ENCODE data around the gene GPR39. TPM values are rescaled to one million over a fixed set of nuclear protein-coding genes. Genes with fewer than 3 reads are reported as not detected.

Gene GPR39
- total RNA-seq, 4 donors from 2014 or later: 0.52 to 53.2 (median 6.8) TPM; not detected in 1

- no peaks in the 10 kb centered on the region for H3K36me3 ChIP-seq
Observed at GRCh38 chr2:132400169-132400900, 16.3 kb upstream of the GPR39 start.

GRCh38 chr2:132400901-132401240 lies 15.7 kb upstream of the GPR39 start:
- TF ChIP-seq CTCF (IDR thresholded peaks at IDR 0.05) (no peak), POLR2A (IDR thresholded peaks at IDR 0.05) (no peak)
- no peaks in the 10 kb centered on the region for H3K27me3 ChIP-seq
- H3K36me3 ChIP-seq: no peaks in the 10 kb centered on the region
- H3K27ac ChIP-seq: no peak overlapping the region
- intact Hi-C loops (cut with DNase I; ENCODE audit: low total_unique reads): no loop called here
- no peak overlapping the region for H3K4me3 ChIP-seq
- no peaks in the 10 kb centered on the region for H3K4me1 ChIP-seq
- no peaks in the 10 kb centered on the region for H3K9me3 ChIP-seq
- DNase-seq: no peak

More at GRCh38 chr2:132400169-132400900, 16.3 kb upstream of the GPR39 start:
- Histone ChIP-seq H3K27ac (no peak overlapping the region), H3K27me3 (no peaks in the 10 kb centered on the region), H3K9me3 (no peaks in the 10 kb centered on the region), H3K4me3 (no peak overlapping the region), H3K4me1 (no peaks in the 10 kb centered on the region)
- intact Hi-C loops (cut with DNase I; ENCODE audit: low total_unique reads): no loop called here
- DNase-seq: peak; percentile 44 to 47
- TF ChIP-seq POLR2A (IDR thresholded peaks at IDR 0.05) (no peak), CTCF (IDR thresholded peaks at IDR 0.05) (peak in 1 of 4 experiments; percentile 11)

GRCh38 chr2:132401326-132401725 lies 15.3 kb upstream of the GPR39 start:
- Histone ChIP-seq H3K4me3 (no peak overlapping the region), H3K27ac (no peak overlapping the region), H3K36me3 (no peaks in the 10 kb centered on the region), H3K27me3 (no peaks in the 10 kb centered on the region), H3K4me1 (no peaks in the 10 kb centered on the region), H3K9me3 (no peaks in the 10 kb centered on the region)
- TF ChIP-seq POLR2A (IDR thresholded peaks at IDR 0.05): no peak
- TF ChIP-seq CTCF (IDR thresholded peaks at IDR 0.05): no peak
- no peak for DNase-seq
- intact Hi-C loops (cut with DNase I; ENCODE audit: low total_unique reads): no loop called here

- Histone ChIP-seq H3K27ac (no peak overlapping the region), H3K27me3 (peaks cover 0 to 3% of the 10 kb centered on the region in 2 donors), H3K9me3 (no peaks in the 10 kb centered on the region), H3K4me1 (no peaks in the 10 kb centered on the region), H3K4me3 (no peak overlapping the region), H3K36me3 (no peaks in the 10 kb centered on the region)
- DNase-seq: no peak
- intact Hi-C loops (cut with DNase I; ENCODE audit: low total_unique reads): no loop called here
- no peak for TF ChIP-seq POLR2A (IDR thresholded peaks at IDR 0.05)
- no peak for TF ChIP-seq CTCF (IDR thresholded peaks at IDR 0.05)
Observed at GRCh38 chr2:132403146-132403545, 13.5 kb upstream of the GPR39 start.

GRCh38 chr2:132404056-132404455 lies 12.5 kb upstream of the GPR39 start:
- Histone ChIP-seq H3K36me3 (no peaks in the 10 kb centered on the region), H3K9me3 (no peaks in the 10 kb centered on the region), H3K4me1 (no peaks in the 10 kb centered on the region), H3K4me3 (no peak overlapping the region), H3K27ac (no peak overlapping the region), H3K27me3 (peaks cover 0 to 3% of the 10 kb centered on the region in 2 donors)
- TF ChIP-seq CTCF (IDR thresholded peaks at IDR 0.05) (no peak), POLR2A (IDR thresholded peaks at IDR 0.05) (no peak)
- DNase-seq: no peak
- intact Hi-C loops (cut with DNase I; ENCODE audit: low total_unique reads): no loop called here

All from uterus (tissue), 4 donors.